Thyroid gland (tissue), 4 donors: Measurements from ENCODE around the gene ABI3BP. TPM values are rescaled to one million over a fixed set of nuclear protein-coding genes. Genes with fewer than 3 reads are reported as not detected.

Source experiments
- DNase-seq, 2 donors: peaks; one replicate each; pipeline ENCODE4 v3.0.0-alpha.2; 2019
- H3K27ac ChIP-seq, 3 donors: fragments of 200-600 bp; sonication (generic); 1 replicate in 2 of 3; 2 replicates in 1 of 3; pipeline ENCODE4 v1.5.1; 2016 to 2019; ENCODE audit warnings: mild to moderate bottlenecking in 1 of 3, moderate library complexity in 1 of 3
- H3K27me3 ChIP-seq: fragments of 200-600 bp; sonication (generic); one replicate; pipeline ENCODE4 v1.5.1; 2019
- H3K36me3 ChIP-seq, 2 donors: fragments of 200-600 bp; sonication (generic); one replicate each; pipeline ENCODE4 v1.5.1; 2016 to 2019
- H3K4me1 ChIP-seq, 2 donors: fragments of 200-600 bp; sonication (generic); one replicate each; pipeline ENCODE4 v1.5.1; 2017 to 2019
- H3K4me3 ChIP-seq, 3 donors: fragments of 200-600 bp; sonication (generic); replicated peaks in 1 of 3; 1 replicate in 2 of 3; 2 replicates in 1 of 3; pipeline ENCODE4 v1.5.1; 2016; ENCODE audit warnings: mild to moderate bottlenecking in 1 of 3
- H3K9me3 ChIP-seq: fragments of 200-600 bp; sonication (generic); one replicate; pipeline ENCODE4 v1.5.1; 2017
- CTCF ChIP-seq, 6 experiments: fragments of 200-600 bp in 3 of 6; fragments of 450-650 bp in 3 of 6; sonication (generic) in 3 of 6; IDR thresholded peaks; one replicate each; pipeline ENCODE4 v1.5.1; 2016 to 2019; ENCODE audit warnings: antibody characterized with exemption in 6 of 6, mild to moderate bottlenecking in 2 of 6, inconsistent platforms in 1 of 6, moderate library complexity in 1 of 6
- POLR2A ChIP-seq, 2 donors: fragments of 450-650 bp; IDR thresholded peaks; one replicate each; pipeline ENCODE4 v1.6.1; 2017; ENCODE audit warnings: antibody characterized with exemption in 2 of 2, mild to moderate bottlenecking in 2 of 2, moderate library complexity in 1 of 2
- WGBS, 2 donors: methylation state at CpG; one replicate each; pipeline ENCODE4 v1.1.5; 2017; 5-methylcytosine and 5-hydroxymethylcytosine counted together
- intact Hi-C: fragments of 100-400 bp; cut with DNase I; formaldehyde crosslinking; loops from one replicate; pipeline ENCODE4 v1.15.1; 2023
- total RNA-seq, 4 donors: library from RNA; depleted of rRNA; stranded (reverse); fragments of >200 nt; gene quantifications; one replicate each; pipeline ENCODE4 v1.2.3, GENCODE V29; 2016

ABI3BP gene
- total RNA-seq, 4 donors from 2014 or later = 68.7 to 133 (median 96.8) TPM

GRCh38 chr3:100803711-100804110, 189.5 kb downstream of the ABI3BP start:
- DNase-seq = no peak
- intact Hi-C loops = no loop called here
- no peak for TF ChIP-seq POLR2A (IDR thresholded peaks at IDR 0.05)
- no peak for TF ChIP-seq CTCF (IDR thresholded peaks at IDR 0.05)

GRCh38 chr3:100802126-100802525, 191.1 kb downstream of the ABI3BP start:
- DNase-seq = no peak
- no peaks in the 10 kb centered on the region for H3K27me3 ChIP-seq
- H3K9me3 ChIP-seq = no peaks in the 10 kb centered on the region
- H3K4me1 ChIP-seq = no peaks in the 10 kb centered on the region
- no peaks in the 10 kb centered on the region for H3K36me3 ChIP-seq
- no peak overlapping the region for H3K27ac ChIP-seq
- intact Hi-C loops = no loop called here
- WGBS, 2 donors = 97% methylated on average over 2 of the region's 2 CpGs
- no peak overlapping the region for H3K4me3 ChIP-seq
- TF ChIP-seq POLR2A (IDR thresholded peaks at IDR 0.05) (no peak), CTCF (IDR thresholded peaks at IDR 0.05) (no peak)

More at GRCh38 chr3:100803711-100804110, 189.5 kb downstream of the ABI3BP start:
- Histone ChIP-seq H3K27ac (no peak overlapping the region), H3K27me3 (no peaks in the 10 kb centered on the region), H3K4me1 (no peaks in the 10 kb centered on the region), H3K36me3 (no peaks in the 10 kb centered on the region), H3K9me3 (no peaks in the 10 kb centered on the region), H3K4me3 (no peak overlapping the region)

GRCh38 chr3:100798012-100798411, 195.2 kb downstream of the ABI3BP start:
- DNase-seq = no peak
- TF ChIP-seq POLR2A (IDR thresholded peaks at IDR 0.05) (no peak), CTCF (IDR thresholded peaks at IDR 0.05) (no peak)
- H3K27ac ChIP-seq = no peak overlapping the region
- H3K36me3 ChIP-seq = no peaks in the 10 kb centered on the region
- no peak overlapping the region for H3K4me3 ChIP-seq
- intact Hi-C loops = no loop called here
- WGBS, 2 donors = 75 to 85% methylated on average over 1 of the region's 1 CpG
- no peaks in the 10 kb centered on the region for H3K27me3 ChIP-seq
- no peaks in the 10 kb centered on the region for H3K4me1 ChIP-seq
- H3K9me3 ChIP-seq = no peaks in the 10 kb centered on the region

- no peak overlapping the region for H3K4me3 ChIP-seq
- 18 to 19% methylated on average over 2 of the region's 2 CpGs for WGBS, 2 donors
- H3K9me3 ChIP-seq = no peaks in the 10 kb centered on the region
- peak in 3 of 6 experiments; percentile 39 to 57 (median 56) for TF ChIP-seq CTCF (IDR thresholded peaks at IDR 0.05)
- TF ChIP-seq POLR2A (IDR thresholded peaks at IDR 0.05) = no peak
- no peak for DNase-seq
- intact Hi-C loops = no loop called here
- no peaks in the 10 kb centered on the region for H3K4me1 ChIP-seq
- no peak overlapping the region for H3K27ac ChIP-seq
- H3K36me3 ChIP-seq = no peaks in the 10 kb centered on the region
- no peaks in the 10 kb centered on the region for H3K27me3 ChIP-seq
Measured at GRCh38 chr3:100796556-100796955, 196.7 kb downstream of the ABI3BP start.

GRCh38 chr3:100789579-100789978, 203.6 kb downstream of the ABI3BP start:
- intact Hi-C loops = no loop called here
- no peaks in the 10 kb centered on the region for H3K9me3 ChIP-seq
- no peak overlapping the region for H3K4me3 ChIP-seq
- no peak overlapping the region for H3K27ac ChIP-seq
- TF ChIP-seq CTCF (IDR thresholded peaks at IDR 0.05) (no peak), POLR2A (IDR thresholded peaks at IDR 0.05) (no peak)
- no peaks in the 10 kb centered on the region for H3K4me1 ChIP-seq
- no peak for DNase-seq
- no peaks in the 10 kb centered on the region for H3K27me3 ChIP-seq
- no peaks in the 10 kb centered on the region for H3K36me3 ChIP-seq
- 92 to 96% methylated on average over 2 of the region's 2 CpGs for WGBS, 2 donors
